GM18499 (cell line): ENCODE results near the gene ADAMTS6.

Source experiments
- ATAC-seq: cut with Tn5 transposase; IDR thresholded peaks from one replicate; pipeline ENCODE4 v1.9.1; 2021; ENCODE audit warnings: moderate number of reproducible peaks; ENCODE audit not compliant: insufficient read depth, unreplicated experiment

Gene ADAMTS6

GRCh38 chr5:65474130-65474711 lies 7.5 kb downstream of the ADAMTS6 start:
- no peak for ATAC-seq

DNA sequence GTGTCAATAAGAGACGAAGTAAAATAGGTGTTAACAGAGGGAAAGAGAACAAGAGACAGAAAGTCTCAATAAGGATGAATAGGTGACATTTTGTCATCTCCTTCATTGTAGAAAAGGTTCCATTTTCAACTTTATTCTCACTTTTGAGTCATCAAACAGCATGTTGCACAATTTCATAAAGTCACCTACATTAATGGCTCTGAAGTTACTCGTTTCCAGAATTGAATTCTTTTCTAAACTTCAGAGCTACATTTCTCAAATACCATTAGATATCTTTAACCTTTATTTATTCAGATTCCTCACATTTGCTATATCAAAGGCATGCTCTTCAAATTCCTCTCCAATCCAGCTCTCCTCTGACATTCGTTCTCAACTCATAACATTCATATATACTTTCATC lies 13.1 kb downstream of the ADAMTS6 start:
- no peak for ATAC-seq

- no peak for ATAC-seq
These were observed 19.5 kb downstream of the ADAMTS6 start for GRCh38 chr5:65462139-65462705.

- ATAC-seq = no peak
These were observed 20.2 kb downstream of the ADAMTS6 start for GRCh38 chr5:65461490-65461889.

DNA sequence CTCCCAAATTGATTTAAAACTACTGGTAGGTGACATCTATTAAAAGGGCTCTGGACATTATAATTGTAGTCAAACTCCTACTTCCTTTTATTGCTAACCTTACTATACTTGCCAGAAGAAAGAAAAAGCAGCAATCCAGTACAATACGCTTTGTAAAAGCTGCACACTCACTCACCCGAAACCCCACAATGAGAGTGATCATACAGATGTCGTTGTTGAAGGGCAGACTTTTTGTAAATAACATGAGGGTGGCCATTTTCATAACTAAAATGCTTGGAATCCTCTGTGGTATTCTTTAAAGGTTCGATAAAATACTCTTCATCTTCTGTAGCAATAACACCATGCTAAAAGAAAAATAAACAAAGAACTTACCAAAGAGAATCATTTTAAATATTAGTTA lies 21.7 kb downstream of the ADAMTS6 start:
- ATAC-seq = no peak

DNA sequence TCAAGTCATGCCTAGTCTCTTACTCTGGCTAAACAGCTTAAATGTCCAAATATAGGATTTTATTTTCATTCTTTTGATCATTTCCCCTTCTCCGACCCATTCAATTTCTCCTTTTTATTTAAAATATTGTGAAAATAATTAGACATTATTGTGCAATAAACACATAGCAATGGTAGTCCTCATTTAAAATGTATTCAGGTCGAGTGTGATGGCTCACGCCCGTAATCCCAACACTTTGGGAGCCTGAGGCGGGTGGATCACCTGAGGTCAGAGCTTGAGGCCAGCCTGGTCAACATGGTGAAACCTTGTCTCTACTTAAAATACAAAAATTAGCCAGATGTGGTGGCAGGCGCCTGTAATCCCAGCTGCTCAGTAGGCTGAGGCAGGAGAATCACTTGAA lies 26.7 kb downstream of the ADAMTS6 start:
- ATAC-seq = no peak

DNA sequence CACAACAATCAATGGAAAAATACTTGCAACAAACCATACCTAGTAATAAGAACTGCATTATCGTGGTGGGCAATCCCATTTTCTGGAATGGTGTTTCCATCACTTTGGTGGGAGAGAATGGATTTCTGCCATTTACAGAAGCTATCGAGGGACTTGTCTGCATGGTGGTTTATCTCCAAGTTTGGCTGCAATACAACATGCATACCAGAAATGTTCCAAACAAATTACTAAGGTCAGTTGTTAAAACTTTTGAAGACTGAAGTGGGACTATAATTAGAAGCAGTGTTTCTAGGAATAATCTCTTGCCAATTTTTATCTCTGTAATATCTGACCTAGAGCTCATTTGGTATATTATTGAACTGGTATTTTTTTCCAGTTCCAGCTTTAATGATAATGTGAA lies 30.3 kb downstream of the ADAMTS6 start:
- ATAC-seq = no peak

DNA sequence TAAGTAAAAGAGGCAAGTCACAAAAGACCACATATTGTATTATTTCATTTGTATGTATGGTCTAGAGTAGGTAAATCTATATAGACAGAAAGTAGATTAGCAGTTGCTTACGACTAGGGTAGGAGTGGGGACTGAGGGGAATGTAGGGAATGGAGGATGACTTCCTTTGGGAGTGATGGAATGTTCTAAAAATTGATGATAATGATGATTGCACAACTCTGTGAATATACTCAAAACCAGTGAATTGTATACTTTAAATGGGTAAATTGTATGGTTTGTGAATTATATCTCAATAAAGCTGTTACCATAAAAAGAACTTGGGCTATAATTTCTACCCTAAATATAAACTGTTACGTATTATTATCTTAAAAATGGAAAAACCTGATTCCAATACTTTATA lies 35.0 kb downstream of the ADAMTS6 start:
- no peak for ATAC-seq

- no peak for ATAC-seq
These were observed 39.9 kb downstream of the ADAMTS6 start for GRCh38 chr5:65441800-65442199.

- no peak for ATAC-seq
These were observed 41.3 kb downstream of the ADAMTS6 start for GRCh38 chr5:65440456-65440855.

DNA sequence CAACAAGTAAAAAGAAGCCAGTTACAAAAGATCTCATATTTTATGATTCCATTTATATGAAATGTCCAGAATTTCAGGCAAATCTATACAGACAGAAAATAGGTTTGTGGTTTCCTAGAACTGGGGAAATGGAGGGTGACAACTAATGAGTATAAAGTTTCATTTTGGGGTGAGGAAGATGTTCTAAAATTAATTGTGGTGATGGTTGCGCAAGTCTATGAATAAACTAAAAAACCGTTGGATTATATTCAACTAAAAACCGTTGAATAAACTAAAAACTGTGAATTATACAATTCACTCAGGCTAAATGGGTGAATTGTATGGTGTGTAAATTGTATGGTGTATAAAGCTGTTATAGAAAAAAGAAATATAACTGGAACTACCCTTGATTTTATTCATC lies 47.6 kb downstream of the ADAMTS6 start:
- ATAC-seq = no peak

DNA sequence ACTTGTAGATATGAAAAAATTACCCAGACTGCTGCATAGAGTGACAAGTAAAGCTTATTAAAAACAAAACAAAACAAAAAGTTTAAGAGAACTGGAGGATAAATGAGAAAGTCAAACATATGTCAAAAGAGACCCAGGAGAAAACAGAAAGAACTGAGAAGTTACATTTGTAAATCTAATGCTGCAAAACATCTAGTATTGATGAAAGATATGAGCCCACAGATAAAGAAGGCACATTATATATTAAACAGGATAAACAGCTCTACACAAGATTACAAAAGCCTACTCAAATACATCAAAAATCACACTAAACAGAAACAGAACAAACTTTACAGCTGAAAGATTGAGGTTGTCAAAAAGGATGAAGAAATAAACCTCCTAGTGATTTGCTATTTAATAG lies 55.1 kb downstream of the ADAMTS6 start:
- ATAC-seq = no peak

- ATAC-seq = no peak
These were observed 58.1 kb downstream of the ADAMTS6 start for GRCh38 chr5:65423623-65424022.

DNA sequence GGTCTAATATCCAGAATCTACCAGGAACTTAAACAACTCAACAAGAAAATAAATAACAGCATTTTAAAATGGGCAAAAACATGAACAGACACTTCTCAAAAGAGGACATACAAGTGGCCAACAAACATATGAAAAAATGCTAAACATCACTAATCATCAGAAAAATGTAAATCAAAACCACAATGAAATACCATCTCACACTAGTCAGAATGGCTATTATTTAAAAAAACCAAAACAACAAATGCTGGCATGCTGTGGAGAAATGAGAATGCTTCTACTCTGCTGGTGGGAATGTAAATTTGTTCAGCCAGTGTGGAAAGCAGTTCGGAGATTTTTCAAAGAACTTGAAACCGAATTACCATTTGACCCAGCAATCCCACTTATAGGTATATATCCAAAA lies 63.1 kb downstream of the ADAMTS6 start:
- ATAC-seq = no peak

- ATAC-seq = no peak
These were observed 67.9 kb downstream of the ADAMTS6 start for GRCh38 chr5:65413822-65414221.

DNA sequence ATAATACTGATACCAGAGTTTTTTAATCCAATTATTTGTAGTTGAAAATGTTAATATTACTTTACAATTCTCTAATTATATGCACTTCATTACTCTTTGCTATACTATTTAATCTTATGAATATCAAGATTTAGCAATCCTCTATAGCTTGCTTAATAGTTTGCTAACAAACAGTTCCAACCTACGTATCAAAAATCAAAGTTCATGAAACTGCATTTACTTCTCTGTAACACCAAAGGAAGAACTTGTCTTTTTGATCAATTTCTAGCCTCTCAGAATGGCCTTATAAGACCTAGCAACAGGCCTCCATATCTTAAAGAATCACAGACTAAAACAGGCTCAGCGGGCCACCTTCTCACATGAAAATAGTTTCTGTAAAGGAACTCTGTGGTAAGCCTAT lies 68.9 kb downstream of the ADAMTS6 start:
- no peak for ATAC-seq

- ATAC-seq = no peak
These were observed 70.4 kb downstream of the ADAMTS6 start for GRCh38 chr5:65411356-65411755.

- ATAC-seq = no peak
These were observed 86.1 kb downstream of the ADAMTS6 start for GRCh38 chr5:65395526-65396155.

GRCh38 chr5:65394087-65394486 lies 87.6 kb downstream of the ADAMTS6 start:
- ATAC-seq = no peak

DNA sequence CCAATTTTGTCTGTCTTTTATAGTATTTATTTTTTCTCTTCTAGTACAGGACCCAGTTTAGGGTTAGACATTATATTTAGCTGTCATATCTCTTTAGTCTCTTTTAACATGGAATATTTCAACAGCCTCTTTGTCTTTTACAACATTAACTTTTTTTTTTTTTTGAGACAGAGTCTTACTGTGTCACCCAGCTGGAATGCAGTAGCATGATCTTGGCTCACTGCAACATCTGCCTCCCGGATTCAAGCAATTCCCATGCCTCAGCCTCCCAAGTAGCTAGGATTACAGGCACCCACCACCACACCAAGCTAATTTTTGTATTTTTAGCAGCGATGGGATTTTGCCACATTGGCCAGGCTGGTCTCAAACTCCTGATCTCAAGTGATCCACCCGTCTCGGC lies 90.1 kb downstream of the ADAMTS6 start:
- ATAC-seq = no peak

DNA sequence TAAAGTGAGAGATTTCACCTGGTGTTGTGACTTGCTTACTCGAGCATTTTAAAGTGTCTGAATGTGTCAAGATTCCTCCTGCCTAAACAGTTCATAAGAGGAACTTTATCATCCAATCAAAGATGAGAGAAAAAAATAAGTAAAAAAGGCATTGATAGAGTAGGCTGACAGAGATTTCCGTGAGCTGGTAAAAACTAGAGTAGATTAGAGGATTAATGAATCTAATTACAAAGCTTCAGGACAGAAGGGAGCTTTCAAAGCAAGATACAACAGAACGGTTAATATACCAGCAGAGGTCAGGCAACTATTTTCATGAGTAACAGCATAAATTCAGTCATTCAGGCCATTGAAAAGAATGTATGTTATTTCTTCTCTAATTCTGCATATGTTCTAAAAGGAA lies 91.5 kb downstream of the ADAMTS6 start:
- no peak for ATAC-seq

- no peak for ATAC-seq
These were observed 97.9 kb downstream of the ADAMTS6 start for GRCh38 chr5:65383859-65384258.
